GM12878 (cell line): ENCODE results near the gene HNRNPAB.

Experiments
- BCL11A ChIP-seq: IDR thresholded peaks from 2 replicates; pipeline ENCODE4 v1.6.1; 2011; ENCODE audit warnings: low read depth, low read length
- EP300 ChIP-seq, 2 experiments: fragments of 150-350 bp in 1 of 2; IDR thresholded peaks; 2 replicates each; pipeline ENCODE4 v1.6.1; 2011 to 2012; ENCODE audit warnings: low read depth in 2 of 2, low read length in 2 of 2, borderline replicate concordance in 1 of 2, improper control_type of control experiment in 1 of 2, inconsistent platforms in 1 of 2; ENCODE audit not compliant: control insufficient read depth in 1 of 2
- EZH2 ChIP-seq: IDR thresholded peaks from 2 replicates; pipeline ENCODE4 v1.6.1; 2012; ENCODE audit warnings: low read depth, mild to moderate bottlenecking, control low read depth, inconsistent platforms, low read length, borderline replicate concordance; ENCODE audit not compliant: control insufficient read depth
- GABPA ChIP-seq: IDR thresholded peaks from 2 replicates; pipeline ENCODE4 v1.6.1; 2014; ENCODE audit warnings: antibody characterized with exemption, low read depth, mild to moderate bottlenecking, inconsistent platforms
- HDAC2 ChIP-seq: fragments of 200-600 bp; sonication (generic); IDR thresholded peaks from 2 replicates; pipeline ENCODE4 v1.6.1; 2017
- PAX8 ChIP-seq: fragments of 450-650 bp; IDR thresholded peaks from 2 replicates; pipeline ENCODE4 v1.6.1; 2017; ENCODE audit warnings: mild to moderate bottlenecking, moderate library complexity
- PML ChIP-seq: IDR thresholded peaks from 2 replicates; pipeline ENCODE4 v1.6.1; 2012; ENCODE audit warnings: low read length, inconsistent platforms
- POLR2A ChIP-seq: IDR thresholded peaks from 2 replicates; pipeline ENCODE4 v1.6.1; 2011; ENCODE audit warnings: low read depth, mild to moderate bottlenecking, low read length
- SMAD1 ChIP-seq: fragments of 450-650 bp; IDR thresholded peaks from 2 replicates; pipeline ENCODE4 v1.6.1; 2018; ENCODE audit warnings: mild to moderate bottlenecking, low read depth; ENCODE audit not compliant: partially characterized antibody
- SP1 ChIP-seq: IDR thresholded peaks from one replicate; pipeline ENCODE4 v1.6.1; 2011; ENCODE audit warnings: low read depth, low read length
- SREBF2 ChIP-seq: IDR thresholded peaks from 2 replicates; pipeline ENCODE4 v1.6.1; 2012; ENCODE audit warnings: mild to moderate bottlenecking, low read length
- TF ChIP-seq, protein P1 (sequence below): IDR thresholded peaks from 2 replicates; pipeline ENCODE4 v1.6.1; 2011; ENCODE audit warnings: low read depth, low read length, improper control_type of control experiment, borderline replicate concordance
- TF ChIP-seq, protein P2 (sequence below), 3 experiments: IDR thresholded peaks in 2 of 3; conservative IDR thresholded peaks in 1 of 3; 2 replicates each; pipeline ENCODE4 v1.5.1; 2011; ENCODE audit warnings: low read depth in 3 of 3, low read length in 3 of 3, mild to moderate bottlenecking in 3 of 3, control low read depth in 2 of 3, moderate library complexity in 2 of 3, inconsistent platforms in 1 of 3, mixed read lengths in 1 of 3; ENCODE audit not compliant: control insufficient read depth in 2 of 3, insufficient read depth in 1 of 3; ENCODE audit errors: extremely low read depth in 1 of 3
- TF ChIP-seq, protein P3 (sequence below): IDR thresholded peaks from 2 replicates; pipeline ENCODE4 v1.6.1; 2011; ENCODE audit warnings: low read depth, mild to moderate bottlenecking, low read length, moderate library complexity, borderline replicate concordance; ENCODE audit errors: extremely low read depth

DNA sequence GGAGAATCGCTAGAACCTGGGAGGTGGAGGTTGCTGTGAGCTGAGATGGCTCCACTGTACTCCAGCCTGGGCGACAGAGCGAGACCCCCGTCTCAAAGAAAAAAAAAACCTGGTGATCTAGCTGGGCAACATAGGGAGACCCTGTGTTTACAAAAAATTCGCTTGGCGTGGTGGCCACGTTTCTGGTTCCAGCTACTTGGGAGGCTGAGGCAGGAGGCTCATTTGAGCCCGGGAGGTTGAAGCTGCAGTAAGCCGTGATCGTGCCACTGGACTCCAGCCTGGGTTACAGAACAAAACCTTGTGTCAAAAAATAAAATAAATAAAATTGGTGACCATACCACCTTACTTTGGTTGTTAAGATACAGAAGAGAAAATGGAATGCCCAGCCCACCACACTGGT lies 1.8 kb upstream of the HNRNPAB start:
- TF ChIP-seq, protein P1, sequence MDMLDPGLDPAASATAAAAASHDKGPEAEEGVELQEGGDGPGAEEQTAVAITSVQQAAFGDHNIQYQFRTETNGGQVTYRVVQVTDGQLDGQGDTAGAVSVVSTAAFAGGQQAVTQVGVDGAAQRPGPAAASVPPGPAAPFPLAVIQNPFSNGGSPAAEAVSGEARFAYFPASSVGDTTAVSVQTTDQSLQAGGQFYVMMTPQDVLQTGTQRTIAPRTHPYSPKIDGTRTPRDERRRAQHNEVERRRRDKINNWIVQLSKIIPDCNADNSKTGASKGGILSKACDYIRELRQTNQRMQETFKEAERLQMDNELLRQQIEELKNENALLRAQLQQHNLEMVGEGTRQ = no peak
- TF ChIP-seq EZH2 (no peak), PAX8 (no peak), SP1 (no peak), SREBF2 (no peak), EP300 (IDR thresholded peaks at IDR 0.05; ENCODE audit: borderline replicate concordance in 1 of 2, control insufficient read depth in 1 of 2, low read depth in 2 of 2, low read length in 2 of 2) (no peak), PML (no peak), POLR2A (no peak), SMAD1 (no peak), BCL11A (no peak), GABPA (no peak), HDAC2 (no peak)
- TF ChIP-seq, protein P2, sequence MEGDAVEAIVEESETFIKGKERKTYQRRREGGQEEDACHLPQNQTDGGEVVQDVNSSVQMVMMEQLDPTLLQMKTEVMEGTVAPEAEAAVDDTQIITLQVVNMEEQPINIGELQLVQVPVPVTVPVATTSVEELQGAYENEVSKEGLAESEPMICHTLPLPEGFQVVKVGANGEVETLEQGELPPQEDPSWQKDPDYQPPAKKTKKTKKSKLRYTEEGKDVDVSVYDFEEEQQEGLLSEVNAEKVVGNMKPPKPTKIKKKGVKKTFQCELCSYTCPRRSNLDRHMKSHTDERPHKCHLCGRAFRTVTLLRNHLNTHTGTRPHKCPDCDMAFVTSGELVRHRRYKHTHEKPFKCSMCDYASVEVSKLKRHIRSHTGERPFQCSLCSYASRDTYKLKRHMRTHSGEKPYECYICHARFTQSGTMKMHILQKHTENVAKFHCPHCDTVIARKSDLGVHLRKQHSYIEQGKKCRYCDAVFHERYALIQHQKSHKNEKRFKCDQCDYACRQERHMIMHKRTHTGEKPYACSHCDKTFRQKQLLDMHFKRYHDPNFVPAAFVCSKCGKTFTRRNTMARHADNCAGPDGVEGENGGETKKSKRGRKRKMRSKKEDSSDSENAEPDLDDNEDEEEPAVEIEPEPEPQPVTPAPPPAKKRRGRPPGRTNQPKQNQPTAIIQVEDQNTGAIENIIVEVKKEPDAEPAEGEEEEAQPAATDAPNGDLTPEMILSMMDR (IDR thresholded peaks at IDR 0.05 in 2 of 3, conservative IDR thresholded peaks at IDR 0.05 in 1 of 3; ENCODE audit: control insufficient read depth in 2 of 3, extremely low read depth in 1 of 3, insufficient read depth in 1 of 3, low read depth in 3 of 3, low read length in 3 of 3) = no peak
- TF ChIP-seq, protein P3, sequence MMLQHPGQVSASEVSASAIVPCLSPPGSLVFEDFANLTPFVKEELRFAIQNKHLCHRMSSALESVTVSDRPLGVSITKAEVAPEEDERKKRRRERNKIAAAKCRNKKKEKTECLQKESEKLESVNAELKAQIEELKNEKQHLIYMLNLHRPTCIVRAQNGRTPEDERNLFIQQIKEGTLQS = no peak
